PC-9 (cell line): ENCODE measurements around the gene OR52E1. TPM values are rescaled to one million over a fixed set of nuclear protein-coding genes. Genes with fewer than 3 reads are reported as not detected.
"Not testable (repeated sequence)": the region's sequence is repeated elsewhere in the genome, so short reads cannot be mapped to it uniquely, and the experiment has no call there.

Source experiments
- BruUV-seq: library from RNA; stranded (reverse); fragments of 400-500 nt; replicated peaks from 2 replicates; lab custom pipeline; 2021; lab: Mats Ljungman, UMichigan
- CTCF ChIA-PET: fragments of 300-600 bp; sonication (Branson Sonifier 250); formaldehyde crosslinking; loops from one replicate; lab custom pipeline; 2022; ENCODE audit warnings: antibody characterized with exemption; lab: Charles Lee
- POLR2A ChIA-PET: fragments of 300-600 bp; sonication (Branson Sonifier 250); formaldehyde crosslinking; loops from one replicate; lab custom pipeline; 2022; ENCODE audit warnings: antibody characterized with exemption; ENCODE audit not compliant: unreplicated experiment; lab: Charles Lee
- DNase-seq, 2 experiments: peaks; one replicate each; pipeline versions ENCODE4 v3.0.0 to v3.0.0-alpha.2; 2015 to 2022; ENCODE audit warnings: mixed read lengths in 1 of 2
- H2AFZ ChIP-seq: fragments of 200-600 bp; sonication (generic); 2 replicates; pipeline ENCODE4 v1.8.1; 2017; ENCODE audit warnings: antibody characterized with exemption
- H3F3A ChIP-seq: fragments of 200-600 bp; sonication (generic); 2 replicates; pipeline ENCODE4 v1.8.1; 2017; ENCODE audit warnings: antibody characterized with exemption, mild to moderate bottlenecking, low read depth; ENCODE audit not compliant: insufficient read depth
- H3K27ac ChIP-seq: fragments of 200-600 bp; sonication (generic); 2 replicates; pipeline ENCODE4 v1.6.1; 2016; ENCODE audit warnings: mixed run types
- H3K27me3 ChIP-seq: fragments of 200-600 bp; sonication (generic); 2 replicates; pipeline ENCODE4 v1.6.1; 2016; ENCODE audit warnings: low read depth, mixed run types; ENCODE audit not compliant: insufficient read depth
- H3K36me3 ChIP-seq: fragments of 200-600 bp; sonication (generic); 2 replicates; pipeline ENCODE4 v1.6.1; 2016; ENCODE audit warnings: low read depth, mixed run types
- H3K4me1 ChIP-seq: fragments of 200-600 bp; sonication (generic); replicated peaks from 2 replicates; pipeline ENCODE4 v1.6.1; 2016; ENCODE audit warnings: mixed run types; ENCODE audit not compliant: insufficient read depth
- H3K4me2 ChIP-seq: fragments of 200-600 bp; sonication (generic); 2 replicates; pipeline ENCODE4 v1.6.1; 2017; ENCODE audit warnings: mixed run types
- H3K4me3 ChIP-seq: fragments of 200-600 bp; sonication (generic); 2 replicates; pipeline ENCODE4 v1.6.1; 2016; ENCODE audit warnings: mixed run types
- H3K79me2 ChIP-seq: fragments of 200-600 bp; sonication (generic); 2 replicates; pipeline ENCODE4 v1.6.1; 2017; ENCODE audit warnings: low read depth, mixed run types
- H3K9me2 ChIP-seq: fragments of 200-600 bp; sonication (generic); 2 replicates; pipeline ENCODE4 v1.8.1; 2017; ENCODE audit warnings: mild to moderate bottlenecking; ENCODE audit not compliant: insufficient read depth
- H3K9me3 ChIP-seq: fragments of 200-600 bp; sonication (generic); 2 replicates; pipeline ENCODE4 v1.8.1; 2016; ENCODE audit warnings: low read depth; ENCODE audit not compliant: insufficient read depth
- H4K20me1 ChIP-seq: fragments of 200-600 bp; sonication (generic); 2 replicates; pipeline ENCODE4 v1.8.1; 2017; ENCODE audit not compliant: insufficient read depth
- EZH2 ChIP-seq: fragments of 200-600 bp; sonication (generic); IDR thresholded peaks from 2 replicates; pipeline ENCODE4 v1.8.0; 2017; ENCODE audit warnings: antibody characterized with exemption, low read depth
- intact Hi-C: fragments of 100-400 bp; cut with micrococcal nuclease; formaldehyde crosslinking; loops from one replicate; pipeline ENCODE4 v1.10.0; 2022; ENCODE audit not compliant: unreplicated experiment
- total RNA-seq: library from RNA; stranded (reverse); gene quantifications from 2 replicates; pipeline ENCODE4 v1.2.3, GENCODE V29; 2021
- TF ChIP-seq, protein P1 (sequence below): fragments of 200-600 bp; sonication (generic); conservative IDR thresholded peaks from 2 replicates; pipeline ENCODE4 v1.6.1; 2017; ENCODE audit warnings: mixed run types, antibody characterized with exemption, mild to moderate bottlenecking, moderate library complexity

OR52E1 gene
- total RNA-seq, 1 experiment from 2014 or later = not detected

- ChIA-PET POLR2A (no interaction called here), CTCF (no interaction called here)
- Histone ChIP-seq H2AFZ (no peak overlapping the region), H3K9me2 (no peaks in the 10 kb centered on the region), H3F3A (no peaks in the 10 kb centered on the region), H3K9me3 (no peaks in the 10 kb centered on the region), H3K4me3 (no peak overlapping the region), H3K27me3 (no peaks in the 10 kb centered on the region), H3K4me2 (no peak overlapping the region), H3K4me1 (no peaks in the 10 kb centered on the region), H4K20me1 (no peaks in the 10 kb centered on the region), H3K27ac (no peak overlapping the region), H3K79me2 (no peaks in the 10 kb centered on the region), H3K36me3 (no peaks in the 10 kb centered on the region)
- intact Hi-C loops = no loop called here
- no TSS peak for BruUV-seq
- TF ChIP-seq, protein P1, sequence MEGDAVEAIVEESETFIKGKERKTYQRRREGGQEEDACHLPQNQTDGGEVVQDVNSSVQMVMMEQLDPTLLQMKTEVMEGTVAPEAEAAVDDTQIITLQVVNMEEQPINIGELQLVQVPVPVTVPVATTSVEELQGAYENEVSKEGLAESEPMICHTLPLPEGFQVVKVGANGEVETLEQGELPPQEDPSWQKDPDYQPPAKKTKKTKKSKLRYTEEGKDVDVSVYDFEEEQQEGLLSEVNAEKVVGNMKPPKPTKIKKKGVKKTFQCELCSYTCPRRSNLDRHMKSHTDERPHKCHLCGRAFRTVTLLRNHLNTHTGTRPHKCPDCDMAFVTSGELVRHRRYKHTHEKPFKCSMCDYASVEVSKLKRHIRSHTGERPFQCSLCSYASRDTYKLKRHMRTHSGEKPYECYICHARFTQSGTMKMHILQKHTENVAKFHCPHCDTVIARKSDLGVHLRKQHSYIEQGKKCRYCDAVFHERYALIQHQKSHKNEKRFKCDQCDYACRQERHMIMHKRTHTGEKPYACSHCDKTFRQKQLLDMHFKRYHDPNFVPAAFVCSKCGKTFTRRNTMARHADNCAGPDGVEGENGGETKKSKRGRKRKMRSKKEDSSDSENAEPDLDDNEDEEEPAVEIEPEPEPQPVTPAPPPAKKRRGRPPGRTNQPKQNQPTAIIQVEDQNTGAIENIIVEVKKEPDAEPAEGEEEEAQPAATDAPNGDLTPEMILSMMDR = no peak
- TF ChIP-seq EZH2 = no peak
- no peak for DNase-seq
These were observed 26.0 kb upstream of the OR52E1 start for GRCh38 chr11:5043380-5043779.

DNA sequence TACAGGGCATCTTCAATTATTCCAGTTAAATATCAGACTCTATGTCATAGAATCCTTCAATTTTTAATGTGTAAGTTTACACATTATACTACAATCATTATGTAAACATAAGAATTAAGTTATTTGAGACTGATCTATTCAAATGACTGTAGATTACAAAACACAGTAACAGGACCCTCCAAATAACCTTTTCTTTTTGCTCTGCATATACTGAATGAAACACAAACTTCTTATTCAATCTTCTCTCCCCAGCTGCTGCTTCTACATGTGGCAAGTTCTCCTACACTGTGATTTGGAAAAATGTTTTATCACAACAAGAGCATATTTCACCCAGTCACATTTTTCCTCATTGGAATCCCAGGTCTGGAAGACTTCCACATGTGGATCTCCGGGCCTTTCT lies 23.1 kb upstream of the OR52E1 start, which contains the start of gene OR52J3:
TSS of gene OR52J3 (plus strand) at position 301 of the 400 bp plus-strand sequence. CDS start at position 301, 0 bp downstream.
- Histone ChIP-seq H3K27me3 (no peaks in the 10 kb centered on the region), H3K9me3 (no peaks in the 10 kb centered on the region), H3K4me2 (no peak within 1 kb of the TSS), H3K36me3 (no peaks in the 10 kb centered on the region), H4K20me1 (no peaks in the 10 kb centered on the region), H2AFZ (no peak within 1 kb of the TSS), H3K4me3 (no peak within 1 kb of the TSS), H3K79me2 (no peaks in the 10 kb centered on the region), H3K9me2 (no peaks in the 10 kb centered on the region), H3K4me1 (no peaks in the 10 kb centered on the region), H3F3A (no peaks in the 10 kb centered on the region), H3K27ac (no peak within 1 kb of the TSS)
- ChIA-PET POLR2A (no interaction called here), CTCF (no interaction called here)
- no peak for TF ChIP-seq EZH2
- TF ChIP-seq, protein P1 = no peak
- no peak for DNase-seq
- intact Hi-C loops = no loop called here
- no TSS peak for BruUV-seq

DNA sequence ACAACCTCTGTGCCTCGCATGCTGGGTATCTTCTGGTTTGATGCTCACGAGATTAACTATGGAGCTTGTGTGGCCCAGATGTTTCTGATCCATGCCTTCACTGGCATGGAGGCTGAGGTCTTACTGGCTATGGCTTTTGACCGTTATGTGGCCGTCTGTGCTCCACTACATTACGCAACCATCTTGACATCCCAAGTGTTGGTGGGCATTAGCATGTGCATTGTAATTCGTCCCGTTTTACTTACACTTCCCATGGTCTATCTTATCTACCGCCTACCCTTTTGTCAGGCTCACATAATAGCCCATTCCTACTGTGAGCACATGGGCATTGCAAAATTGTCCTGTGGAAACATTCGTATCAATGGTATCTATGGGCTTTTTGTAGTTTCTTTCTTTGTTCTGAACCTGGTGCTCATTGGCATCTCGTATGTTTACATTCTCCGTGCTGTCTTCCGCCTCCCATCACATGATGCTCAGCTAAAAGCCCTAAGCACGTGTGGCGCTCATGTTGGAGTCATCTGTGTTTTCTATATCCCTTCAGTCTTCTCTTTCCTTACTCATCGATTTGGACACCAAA lies 22.5 kb upstream of the OR52E1 start:
- H3K4me2 ChIP-seq = no peak overlapping the region
- no peaks in the 10 kb centered on the region for H4K20me1 ChIP-seq
- ChIA-PET CTCF (no interaction called here), POLR2A (no interaction called here)
- no TSS peak for BruUV-seq
- no peaks in the 10 kb centered on the region for H3K79me2 ChIP-seq
- H3K36me3 ChIP-seq = no peaks in the 10 kb centered on the region
- H2AFZ ChIP-seq = no peak overlapping the region
- H3K4me3 ChIP-seq = no peak overlapping the region
- H3K27ac ChIP-seq = no peak overlapping the region
- H3K9me2 ChIP-seq = no peaks in the 10 kb centered on the region
- intact Hi-C loops = no loop called here
- H3K27me3 ChIP-seq = no peaks in the 10 kb centered on the region
- TF ChIP-seq, protein P1 = no peak
- TF ChIP-seq EZH2 = no peak
- DNase-seq = no peak
- H3K4me1 ChIP-seq = no peaks in the 10 kb centered on the region
- H3K9me3 ChIP-seq = no peaks in the 10 kb centered on the region
- H3F3A ChIP-seq = no peaks in the 10 kb centered on the region

GRCh38 chr11:5058679-5059078 lies 10.7 kb upstream of the OR52E1 start:
- H3K9me3 ChIP-seq, H4K20me1 ChIP-seq, POLR2A ChIA-PET, BruUV-seq, H3K4me2 ChIP-seq, CTCF ChIA-PET, H3K79me2 ChIP-seq, H3F3A ChIP-seq, H3K27me3 ChIP-seq, intact Hi-C loops, H3K36me3 ChIP-seq, H2AFZ ChIP-seq, H3K27ac ChIP-seq, H3K4me1 ChIP-seq, H3K4me3 ChIP-seq, DNase-seq, H3K9me2 ChIP-seq: not testable (repeated sequence)
